ENCODE data around the gene YIF1A. TPM values are rescaled to one million over a fixed set of nuclear protein-coding genes. Genes with fewer than 3 reads are reported as not detected.

The YIF1A gene
- total RNA-seq, 4 donors from 2014 or later, result 39.4 to 79.3 (median 64.5) TPM

GRCh38 chr11:66332371-66333219, 43.7 kb upstream of the YIF1A start:
- Histone ChIP-seq H3K27ac (no peak overlapping the region), H3K4me3 (no peak overlapping the region), H3K27me3 (no peaks in the 10 kb centered on the region), H3K9me3 (no peaks in the 10 kb centered on the region), H3K4me1 (peaks cover 0 to 45% (median 35%) of the 10 kb centered on the region in 3 donors), H3K36me3 (peaks cover 0 to 42% of the 10 kb centered on the region in 2 donors)
- no peak for TF ChIP-seq CTCF (IDR thresholded peaks at IDR 0.05)
- no peak for TF ChIP-seq POLR2A (IDR thresholded peaks at IDR 0.05)
- TF ChIP-seq EP300 (IDR thresholded peaks at IDR 0.05), result no peak
- TF ChIP-seq POLR2AphosphoS5 (IDR thresholded peaks at IDR 0.05), result no peak
- 50 to 90% methylated on average over 2 to 5 of the region's 18 CpGs for WGBS, 2 donors (ENCODE audit: low coverage in 1 of 2)
- ATAC-seq, result no peak

DNA sequence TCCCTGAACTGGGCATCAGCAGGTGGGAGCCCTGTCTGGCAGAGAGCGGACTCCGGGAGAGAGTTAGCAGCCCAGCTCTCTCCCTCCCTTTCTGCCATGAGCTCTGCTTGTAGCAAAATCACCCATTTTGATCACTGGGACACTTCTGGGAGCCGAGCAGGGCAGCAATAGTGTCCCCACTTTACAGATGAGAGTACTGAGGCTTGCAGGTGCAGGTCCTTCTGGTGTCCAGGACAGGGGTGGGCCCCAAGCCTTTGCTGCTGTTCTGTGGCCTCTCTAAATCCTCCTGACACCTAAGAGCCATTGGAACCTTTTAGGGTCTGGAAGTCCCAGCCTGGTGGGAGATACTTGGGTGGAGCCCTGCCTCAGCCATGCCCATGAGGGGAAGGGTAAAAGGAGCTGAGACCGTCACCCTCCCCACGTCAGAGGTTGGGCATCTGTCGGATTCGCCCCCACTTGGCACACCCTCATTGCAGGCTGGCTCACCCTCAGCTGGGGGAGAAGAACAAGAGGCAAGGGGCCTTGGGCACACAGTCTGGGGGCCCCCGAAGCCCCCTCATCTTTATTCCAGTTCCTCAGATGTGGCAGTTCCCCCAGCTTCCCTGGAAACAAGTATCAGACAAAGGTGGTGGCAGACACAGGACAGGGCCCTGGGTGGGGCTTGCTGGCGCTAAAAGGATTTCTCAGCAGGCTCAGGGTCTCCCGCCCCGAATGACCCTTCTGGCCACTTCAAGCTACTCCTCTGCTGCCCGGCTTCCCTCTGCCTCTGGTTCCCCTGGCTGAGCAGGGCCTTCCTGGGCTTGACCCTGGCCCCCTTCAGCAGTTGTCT, 42.8 kb upstream of the YIF1A start:
- WGBS, 2 donors (ENCODE audit: low coverage in 1 of 2), result 88 to 100% methylated on average over 1 to 6 of the region's 12 CpGs
- no peaks in the 10 kb centered on the region for H3K9me3 ChIP-seq
- peaks cover 0 to 33% of the 10 kb centered on the region in 2 donors for H3K36me3 ChIP-seq
- H3K4me1 ChIP-seq, result peaks cover 0 to 48% (median 35%) of the 10 kb centered on the region in 3 donors
- ATAC-seq, result no peak
- H3K4me3 ChIP-seq, result no peak overlapping the region
- no peak overlapping the region for H3K27ac ChIP-seq
- no peak for TF ChIP-seq EP300 (IDR thresholded peaks at IDR 0.05)
- TF ChIP-seq CTCF (IDR thresholded peaks at IDR 0.05), result no peak
- no peak for TF ChIP-seq POLR2A (IDR thresholded peaks at IDR 0.05)
- no peak for TF ChIP-seq POLR2AphosphoS5 (IDR thresholded peaks at IDR 0.05)
- H3K27me3 ChIP-seq, result no peaks in the 10 kb centered on the region

- Histone ChIP-seq H3K4me3 (no peak overlapping the region), H3K36me3 (peaks cover 0 to 33% of the 10 kb centered on the region in 2 donors), H3K4me1 (peaks cover 0 to 48% (median 37%) of the 10 kb centered on the region in 3 donors), H3K27me3 (no peaks in the 10 kb centered on the region), H3K9me3 (no peaks in the 10 kb centered on the region), H3K27ac (no peak overlapping the region)
- ATAC-seq, result no peak
- TF ChIP-seq CTCF (IDR thresholded peaks at IDR 0.05) (no peak), POLR2A (IDR thresholded peaks at IDR 0.05) (no peak), POLR2AphosphoS5 (IDR thresholded peaks at IDR 0.05) (no peak), EP300 (IDR thresholded peaks at IDR 0.05) (no peak)
- no CpG with 5 or more reads among the region's 10 CpGs for WGBS, 2 donors (ENCODE audit: low coverage in 1 of 2)
Observed at GRCh38 chr11:66330931-66331330, 42.0 kb upstream of the YIF1A start.

- Histone ChIP-seq H3K27ac (no peak overlapping the region), H3K4me1 (peaks cover 0 to 34% (median 30%) of the 10 kb centered on the region in 3 donors), H3K9me3 (no peaks in the 10 kb centered on the region), H3K27me3 (no peaks in the 10 kb centered on the region), H3K4me3 (no peak overlapping the region), H3K36me3 (peaks cover 0 to 27% of the 10 kb centered on the region in 2 donors)
- no CpG with 5 or more reads among the region's 3 CpGs for WGBS, 2 donors (ENCODE audit: low coverage in 1 of 2)
- no peak for ATAC-seq
- TF ChIP-seq POLR2A (IDR thresholded peaks at IDR 0.05), result no peak
- no peak for TF ChIP-seq CTCF (IDR thresholded peaks at IDR 0.05)
- no peak for TF ChIP-seq POLR2AphosphoS5 (IDR thresholded peaks at IDR 0.05)
- no peak for TF ChIP-seq EP300 (IDR thresholded peaks at IDR 0.05)
Observed at GRCh38 chr11:66329165-66329673, 40.3 kb upstream of the YIF1A start.
